Endodermal cell (in vitro differentiated cells): ENCODE results near the gene PPP2R5E. TPM values are rescaled to one million over a fixed set of nuclear protein-coding genes. Genes with fewer than 3 reads are reported as not detected.

Experiments used
- DNase-seq: peaks from one replicate; pipeline ENCODE4 v3.0.0-alpha.2; 2017
- H3K27ac ChIP-seq: 2 replicates; pipeline ENCODE4 v1.5.1; 2013; ENCODE audit warnings: mild to moderate bottlenecking, low read depth, low read length, moderate library complexity
- H3K27me3 ChIP-seq: 2 replicates; pipeline ENCODE4 v1.6.1; 2013; ENCODE audit warnings: mild to moderate bottlenecking, low read length, moderate library complexity; ENCODE audit not compliant: insufficient read depth, control insufficient read depth, poor library complexity, severe bottlenecking
- H3K36me3 ChIP-seq: 2 replicates; pipeline ENCODE4 v1.7.0; 2013; ENCODE audit warnings: mild to moderate bottlenecking, low read length, moderate library complexity; ENCODE audit not compliant: control insufficient read depth, insufficient read depth
- H3K4me1 ChIP-seq: one replicate; pipeline ENCODE4 v1.7.0; 2013; ENCODE audit warnings: low read length; ENCODE audit not compliant: control insufficient read depth, insufficient read depth
- H3K4me3 ChIP-seq: 2 replicates; pipeline ENCODE4 v1.5.1; 2013; ENCODE audit warnings: mild to moderate bottlenecking, low read length, moderate library complexity
- H3K9ac ChIP-seq: 2 replicates; pipeline ENCODE4 v1.6.1; 2013; ENCODE audit warnings: mild to moderate bottlenecking, low read length, moderate library complexity; ENCODE audit not compliant: poor library complexity, severe bottlenecking; ENCODE audit errors: extremely low read depth
- H3K9me3 ChIP-seq: 2 replicates; pipeline ENCODE4 v1.6.1; 2013; ENCODE audit warnings: mild to moderate bottlenecking, low read length, moderate library complexity; ENCODE audit not compliant: control insufficient read depth
- H3K27ac Mint-ChIP-seq: 2 replicates; pipeline ENCODE4 v1.8.0; 2020; ENCODE audit warnings: mixed read lengths
- H3K27me3 Mint-ChIP-seq: 2 replicates; pipeline ENCODE4 v1.8.0; 2021; ENCODE audit warnings: mild to moderate bottlenecking, mixed read lengths; ENCODE audit not compliant: insufficient read depth
- H3K36me3 Mint-ChIP-seq: 2 replicates; pipeline ENCODE4 v1.8.0; 2020; ENCODE audit warnings: low read depth, mixed read lengths
- H3K4me1 Mint-ChIP-seq: 2 replicates; pipeline ENCODE4 v1.8.0; 2020; ENCODE audit warnings: mixed read lengths
- H3K4me3 Mint-ChIP-seq: 2 replicates; pipeline ENCODE4 v1.8.0; 2020; ENCODE audit warnings: mild to moderate bottlenecking, moderate library complexity, mixed read lengths
- H3K9me3 Mint-ChIP-seq: 2 replicates; pipeline ENCODE4 v1.8.0; 2020; ENCODE audit warnings: mild to moderate bottlenecking, mixed read lengths
- WGBS, 2 experiments: methylation state at CpG; one replicate each; pipeline versions ENCODE4 v1.1.5 to v1.1.7; 2013; ENCODE audit warnings: missing lambda C conversion rate in 2 of 2, mixed read lengths in 1 of 2; ENCODE audit not compliant: insufficient coverage in 1 of 2, insufficient read length in 1 of 2; 5-methylcytosine and 5-hydroxymethylcytosine counted together
- total RNA-seq, 2 donors: library from RNA; stranded (reverse); fragmentation: NEBNext Ultra II Directional in 1 of 2; extraction: Animal tissue kit (Norgen Biotek cat#: 25700) in 1 of 2; gene quantifications; 2 replicates in 1 of 2; 3 replicates in 1 of 2; pipeline ENCODE4 v1.2.1, GENCODE V29; 2021
- TF ChIP-seq, protein P1 (sequence below): fragments of 200-600 bp; sonication (generic); conservative IDR thresholded peaks from 2 replicates; pipeline ENCODE4 v1.5.0; 2021; ENCODE audit warnings: antibody characterized with exemption, mild to moderate bottlenecking

The PPP2R5E gene
- total RNA-seq, 2 donors from 2014 or later: 61.1 to 63.8 TPM

DNA sequence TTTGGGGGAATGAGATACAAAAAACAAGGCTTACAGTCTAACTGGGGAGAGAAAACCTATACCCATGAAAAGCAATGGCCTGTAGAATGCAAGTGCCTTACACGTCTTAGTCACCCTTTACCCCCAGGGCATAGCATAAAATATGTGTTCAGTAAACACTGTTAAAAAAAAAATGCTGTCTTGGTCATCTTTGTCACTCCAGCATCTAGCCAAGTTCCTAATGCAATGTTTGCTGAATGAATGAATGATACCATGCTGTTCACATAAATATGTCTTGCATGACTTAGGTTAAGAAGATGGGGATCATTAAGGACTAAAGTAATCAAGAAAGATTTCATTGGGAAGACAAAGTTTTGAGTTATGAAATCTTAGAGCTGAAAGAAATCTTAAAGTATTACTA is 38.5 kb downstream of the PPP2R5E start:
- 80 to 88% methylated on average over 1 of the region's 1 CpG for WGBS, 2 experiments
- H3K4me1 ChIP-seq: no peaks in the 10 kb centered on the region
- TF ChIP-seq, protein P1, sequence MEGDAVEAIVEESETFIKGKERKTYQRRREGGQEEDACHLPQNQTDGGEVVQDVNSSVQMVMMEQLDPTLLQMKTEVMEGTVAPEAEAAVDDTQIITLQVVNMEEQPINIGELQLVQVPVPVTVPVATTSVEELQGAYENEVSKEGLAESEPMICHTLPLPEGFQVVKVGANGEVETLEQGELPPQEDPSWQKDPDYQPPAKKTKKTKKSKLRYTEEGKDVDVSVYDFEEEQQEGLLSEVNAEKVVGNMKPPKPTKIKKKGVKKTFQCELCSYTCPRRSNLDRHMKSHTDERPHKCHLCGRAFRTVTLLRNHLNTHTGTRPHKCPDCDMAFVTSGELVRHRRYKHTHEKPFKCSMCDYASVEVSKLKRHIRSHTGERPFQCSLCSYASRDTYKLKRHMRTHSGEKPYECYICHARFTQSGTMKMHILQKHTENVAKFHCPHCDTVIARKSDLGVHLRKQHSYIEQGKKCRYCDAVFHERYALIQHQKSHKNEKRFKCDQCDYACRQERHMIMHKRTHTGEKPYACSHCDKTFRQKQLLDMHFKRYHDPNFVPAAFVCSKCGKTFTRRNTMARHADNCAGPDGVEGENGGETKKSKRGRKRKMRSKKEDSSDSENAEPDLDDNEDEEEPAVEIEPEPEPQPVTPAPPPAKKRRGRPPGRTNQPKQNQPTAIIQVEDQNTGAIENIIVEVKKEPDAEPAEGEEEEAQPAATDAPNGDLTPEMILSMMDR: no peak
- Mint-ChIP-seq H3K4me3 (no peak overlapping the region), H3K27me3 (no peaks in the 10 kb centered on the region), H3K27ac (no peak overlapping the region), H3K9me3 (no peaks in the 10 kb centered on the region), H3K36me3 (peaks cover 26% of the 10 kb centered on the region), H3K4me1 (peaks cover 8% of the 10 kb centered on the region)
- H3K36me3 ChIP-seq: peaks cover 13% of the 10 kb centered on the region
- no peaks in the 10 kb centered on the region for H3K27me3 ChIP-seq
- no peak overlapping the region for H3K27ac ChIP-seq
- no peaks in the 10 kb centered on the region for H3K9me3 ChIP-seq
- DNase-seq: no peak
- no peak overlapping the region for H3K4me3 ChIP-seq
- no peak overlapping the region for H3K9ac ChIP-seq

DNA sequence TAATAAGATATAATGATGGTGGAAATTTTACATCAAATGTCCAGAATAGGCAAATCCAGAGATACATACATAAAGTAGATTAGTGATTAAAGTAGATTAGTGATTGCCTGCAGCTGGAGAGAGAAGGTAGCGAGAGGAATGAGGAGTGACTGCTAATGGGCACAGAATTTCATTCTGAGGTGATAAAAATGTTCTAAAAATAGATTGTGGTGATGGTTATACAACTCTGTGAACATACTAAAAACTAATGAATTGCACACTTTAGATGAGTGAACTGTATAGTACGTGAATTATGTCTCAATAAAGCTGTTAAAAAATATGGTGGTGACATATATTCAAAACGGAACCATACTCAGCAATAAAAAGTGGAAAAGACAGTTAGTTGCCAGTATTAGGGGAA is 41.7 kb downstream of the PPP2R5E start:
- Mint-ChIP-seq H3K27me3 (no peaks in the 10 kb centered on the region), H3K36me3 (peaks cover 14% of the 10 kb centered on the region), H3K27ac (no peak overlapping the region), H3K4me1 (peaks cover 5% of the 10 kb centered on the region), H3K4me3 (no peak overlapping the region), H3K9me3 (no peaks in the 10 kb centered on the region)
- TF ChIP-seq, protein P1: no peak
- Histone ChIP-seq H3K36me3 (peaks cover 4% of the 10 kb centered on the region), H3K4me3 (no peak overlapping the region), H3K9me3 (no peaks in the 10 kb centered on the region), H3K27me3 (no peaks in the 10 kb centered on the region), H3K9ac (no peak overlapping the region), H3K4me1 (no peaks in the 10 kb centered on the region), H3K27ac (no peak overlapping the region)
- DNase-seq: no peak
- 98 to 100% methylated on average over 3 of the region's 3 CpGs for WGBS, 2 experiments

DNA sequence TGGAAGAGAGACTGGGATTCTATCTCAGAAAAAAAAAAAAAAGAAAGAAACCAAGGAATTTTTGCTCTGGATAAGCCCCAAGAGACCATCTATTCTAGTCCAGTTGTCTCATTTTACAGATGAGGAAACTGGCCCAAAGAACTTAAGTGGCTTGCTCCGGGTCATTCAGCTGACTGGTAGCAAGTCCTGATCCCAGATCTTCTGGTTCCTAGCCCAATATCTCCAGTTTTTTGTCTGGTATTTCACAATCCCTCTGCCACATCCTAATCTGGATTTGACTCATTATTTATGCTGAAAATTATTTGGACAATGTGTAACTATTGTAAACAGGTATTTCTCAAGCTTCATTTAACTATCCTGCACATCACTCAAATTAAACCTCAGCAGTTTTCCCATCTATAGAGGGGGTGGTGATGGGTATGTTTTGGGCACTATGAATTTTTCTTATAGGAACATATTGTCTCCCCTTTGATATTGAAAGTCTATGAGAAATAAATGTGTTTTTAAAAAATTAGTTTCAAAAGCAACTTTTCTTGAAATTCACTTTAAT is 43.4 kb downstream of the PPP2R5E start:
- no peak overlapping the region for H3K4me3 Mint-ChIP-seq
- H3K27ac Mint-ChIP-seq: no peak overlapping the region
- H3K9me3 Mint-ChIP-seq: no peaks in the 10 kb centered on the region
- Histone ChIP-seq H3K27ac (no peak overlapping the region), H3K4me3 (no peak overlapping the region), H3K27me3 (no peaks in the 10 kb centered on the region), H3K36me3 (peaks cover 3% of the 10 kb centered on the region), H3K4me1 (no peaks in the 10 kb centered on the region), H3K9ac (no peak overlapping the region), H3K9me3 (no peaks in the 10 kb centered on the region)
- peaks cover 5% of the 10 kb centered on the region for H3K4me1 Mint-ChIP-seq
- peaks cover 8% of the 10 kb centered on the region for H3K36me3 Mint-ChIP-seq
- TF ChIP-seq, protein P1: no peak
- WGBS, 2 experiments: 88 to 96% methylated on average over 1 of the region's 1 CpG
- no peaks in the 10 kb centered on the region for H3K27me3 Mint-ChIP-seq
- DNase-seq: no peak
